Thyroid gland (tissue), 4 donors: ENCODE measurements around the gene UMODL1. TPM values are rescaled to one million over a fixed set of nuclear protein-coding genes. Genes with fewer than 3 reads are reported as not detected.
A peak's percentile ranks its signal among the peaks of the same experiment; 100 is the strongest.

ENCODE experiments used
- DNase-seq, 2 donors: peaks; one replicate each; pipeline ENCODE4 v3.0.0-alpha.2; 2019
- H3K27ac ChIP-seq, 3 donors: fragments of 200-600 bp; sonication (generic); 1 replicate in 2 of 3; 2 replicates in 1 of 3; pipeline ENCODE4 v1.5.1; 2016 to 2019; ENCODE audit warnings: mild to moderate bottlenecking in 1 of 3, moderate library complexity in 1 of 3
- H3K27me3 ChIP-seq: fragments of 200-600 bp; sonication (generic); one replicate; pipeline ENCODE4 v1.5.1; 2019
- H3K36me3 ChIP-seq, 2 donors: fragments of 200-600 bp; sonication (generic); one replicate each; pipeline ENCODE4 v1.5.1; 2016 to 2019
- H3K4me1 ChIP-seq, 2 donors: fragments of 200-600 bp; sonication (generic); one replicate each; pipeline ENCODE4 v1.5.1; 2017 to 2019
- H3K4me3 ChIP-seq, 3 donors: fragments of 200-600 bp; sonication (generic); replicated peaks in 1 of 3; 1 replicate in 2 of 3; 2 replicates in 1 of 3; pipeline ENCODE4 v1.5.1; 2016; ENCODE audit warnings: mild to moderate bottlenecking in 1 of 3
- H3K9me3 ChIP-seq: fragments of 200-600 bp; sonication (generic); one replicate; pipeline ENCODE4 v1.5.1; 2017
- CTCF ChIP-seq, 6 experiments: fragments of 200-600 bp in 3 of 6; fragments of 450-650 bp in 3 of 6; sonication (generic) in 3 of 6; IDR thresholded peaks; one replicate each; pipeline ENCODE4 v1.5.1; 2016 to 2019; ENCODE audit warnings: antibody characterized with exemption in 6 of 6, mild to moderate bottlenecking in 2 of 6, inconsistent platforms in 1 of 6, moderate library complexity in 1 of 6
- POLR2A ChIP-seq, 2 donors: fragments of 450-650 bp; IDR thresholded peaks; one replicate each; pipeline ENCODE4 v1.6.1; 2017; ENCODE audit warnings: antibody characterized with exemption in 2 of 2, mild to moderate bottlenecking in 2 of 2, moderate library complexity in 1 of 2
- WGBS, 2 donors: methylation state at CpG; one replicate each; pipeline ENCODE4 v1.1.5; 2017; 5-methylcytosine and 5-hydroxymethylcytosine counted together
- intact Hi-C: fragments of 100-400 bp; cut with DNase I; formaldehyde crosslinking; loops from one replicate; pipeline ENCODE4 v1.15.1; 2023
- total RNA-seq, 4 donors: library from RNA; depleted of rRNA; stranded (reverse); fragments of >200 nt; gene quantifications; one replicate each; pipeline ENCODE4 v1.2.3, GENCODE V29; 2016

UMODL1 gene
- total RNA-seq, 4 donors from 2014 or later: not detected

- 85 to 92% methylated on average over 9 of the region's 9 CpGs for WGBS, 2 donors
Observed at GRCh38 chr21:42055425-42055824, 15.7 kb upstream of the UMODL1 start.

GRCh38 chr21:42056468-42056867 lies 14.6 kb upstream of the UMODL1 start:
- H3K4me3 ChIP-seq: no peak overlapping the region
- intact Hi-C loops: no loop called here
- 64 to 69% methylated on average over 11 of the region's 11 CpGs for WGBS, 2 donors
- TF ChIP-seq POLR2A (IDR thresholded peaks at IDR 0.05): no peak
- no peak for TF ChIP-seq CTCF (IDR thresholded peaks at IDR 0.05)
- H3K27me3 ChIP-seq: no peaks in the 10 kb centered on the region
- no peaks in the 10 kb centered on the region for H3K36me3 ChIP-seq
- no peaks in the 10 kb centered on the region for H3K9me3 ChIP-seq
- H3K27ac ChIP-seq: no peak overlapping the region
- H3K4me1 ChIP-seq: peaks cover 12 to 21% of the 10 kb centered on the region in 2 donors
- DNase-seq: no peak

More at GRCh38 chr21:42055425-42055824, 15.7 kb upstream of the UMODL1 start:
- Histone ChIP-seq H3K9me3 (no peaks in the 10 kb centered on the region), H3K27me3 (no peaks in the 10 kb centered on the region), H3K4me1 (peaks cover 12 to 21% of the 10 kb centered on the region in 2 donors), H3K27ac (no peak overlapping the region), H3K4me3 (no peak overlapping the region), H3K36me3 (no peaks in the 10 kb centered on the region)
- intact Hi-C loops: no loop called here
- TF ChIP-seq POLR2A (IDR thresholded peaks at IDR 0.05) (no peak), CTCF (IDR thresholded peaks at IDR 0.05) (no peak)
- DNase-seq: no peak

GRCh38 chr21:42056996-42057689 lies 14.0 kb upstream of the UMODL1 start:
- no peaks in the 10 kb centered on the region for H3K27me3 ChIP-seq

GRCh38 chr21:42057851-42058437 lies 13.2 kb upstream of the UMODL1 start:
- no peaks in the 10 kb centered on the region for H3K27me3 ChIP-seq
- H3K36me3 ChIP-seq: no peaks in the 10 kb centered on the region
- WGBS, 2 donors: 21 to 52% methylated on average over 11 of the region's 11 CpGs
- no peak overlapping the region for H3K4me3 ChIP-seq
- no peaks in the 10 kb centered on the region for H3K9me3 ChIP-seq
- peak in 1 of 2 donors; percentile 39 for DNase-seq
- H3K27ac ChIP-seq: peak overlapping the region in 2 of 3 donors; percentile 26 to 43
- intact Hi-C loops: no loop called here
- TF ChIP-seq POLR2A (IDR thresholded peaks at IDR 0.05) (no peak), CTCF (IDR thresholded peaks at IDR 0.05) (no peak)
- H3K4me1 ChIP-seq: peaks cover 12 to 26% of the 10 kb centered on the region in 2 donors

More at GRCh38 chr21:42056996-42057689, 14.0 kb upstream of the UMODL1 start:
- peak in 1 of 2 donors; percentile 49 for DNase-seq
- no peak overlapping the region for H3K4me3 ChIP-seq
- no peaks in the 10 kb centered on the region for H3K36me3 ChIP-seq
- peaks cover 12 to 21% of the 10 kb centered on the region in 2 donors for H3K4me1 ChIP-seq
- 32 to 33% methylated on average over 17 of the region's 17 CpGs for WGBS, 2 donors
- H3K9me3 ChIP-seq: no peaks in the 10 kb centered on the region
- intact Hi-C loops: no loop called here
- H3K27ac ChIP-seq: peak overlapping the region in 2 of 3 donors; percentile 26 to 43
- TF ChIP-seq POLR2A (IDR thresholded peaks at IDR 0.05) (no peak), CTCF (IDR thresholded peaks at IDR 0.05) (no peak)

GRCh38 chr21:42058631-42059111 lies 12.4 kb upstream of the UMODL1 start:
- 98 to 100% methylated on average over 11 of the region's 11 CpGs for WGBS, 2 donors
- no peaks in the 10 kb centered on the region for H3K27me3 ChIP-seq
- intact Hi-C loops: no loop called here
- H3K36me3 ChIP-seq: no peaks in the 10 kb centered on the region
- peaks cover 19 to 33% of the 10 kb centered on the region in 2 donors for H3K4me1 ChIP-seq
- TF ChIP-seq CTCF (IDR thresholded peaks at IDR 0.05) (no peak), POLR2A (IDR thresholded peaks at IDR 0.05) (no peak)
- no peak overlapping the region for H3K4me3 ChIP-seq
- no peaks in the 10 kb centered on the region for H3K9me3 ChIP-seq
- peak overlapping the region in 1 of 3 donors; percentile 43 for H3K27ac ChIP-seq
- no peak for DNase-seq
